ENCODE measurements around the gene CLASP2. TPM values are rescaled to one million over a fixed set of nuclear protein-coding genes. Genes with fewer than 3 reads are reported as not detected.
"Not testable (repeated sequence)": the region's sequence is repeated elsewhere in the genome, so short reads cannot be mapped to it uniquely, and the experiment has no call there.

CLASP2 gene
- total RNA-seq, 3 donors from 2014 or later, result 38.2 to 51.5 (median 47.9) TPM

DNA sequence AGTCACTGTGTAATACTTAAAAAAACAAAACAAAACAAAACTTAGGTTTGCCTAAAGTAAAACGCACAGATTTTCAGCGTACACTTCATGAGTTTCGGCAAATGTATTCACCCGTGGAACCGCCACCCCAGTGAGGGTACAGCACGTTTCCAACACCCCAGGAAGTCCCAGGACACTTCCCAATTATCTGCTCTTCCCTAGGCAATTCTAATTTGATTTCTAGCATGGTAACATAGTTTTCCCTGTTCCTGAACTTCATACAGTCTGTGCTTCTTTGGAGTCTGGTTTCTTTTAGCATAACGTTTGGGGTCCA is 497 bp upstream of the CLASP2 start:
- no peaks in the 10 kb centered on the region for H3K9me3 Mint-ChIP-seq
- ATAC-seq (no peak), DNase-seq (no peak)
- H3K4me3 Mint-ChIP-seq, result peak overlapping the region; percentile 95
- H3K4me1 Mint-ChIP-seq (ENCODE audit: low read depth), result peaks cover 15% of the 10 kb centered on the region
- H3K36me3 Mint-ChIP-seq (ENCODE audit: insufficient read depth), result no peaks in the 10 kb centered on the region
- no peaks in the 10 kb centered on the region for H3K27me3 Mint-ChIP-seq (ENCODE audit: low read depth)

DNA sequence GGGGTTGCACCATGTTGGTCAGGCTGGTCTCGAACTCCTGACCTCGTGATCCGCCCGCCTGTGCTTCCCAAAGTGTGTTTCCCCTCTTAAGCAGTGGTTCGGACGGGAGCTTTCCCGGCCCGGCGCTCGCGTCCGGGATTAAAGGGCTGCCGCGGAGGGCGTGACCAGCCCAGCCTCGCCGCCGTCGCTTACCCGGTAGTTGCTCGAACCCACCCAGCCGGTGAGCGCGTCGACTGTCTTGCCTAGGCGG is 513 bp downstream of the CLASP2 start:
- Mint-ChIP-seq H3K36me3 (ENCODE audit: insufficient read depth) (no peaks in the 10 kb centered on the region), H3K27me3 (ENCODE audit: low read depth) (no peaks in the 10 kb centered on the region), H3K9me3 (no peaks in the 10 kb centered on the region), H3K4me1 (ENCODE audit: low read depth) (peaks cover 15% of the 10 kb centered on the region), H3K4me3 (peak overlapping the region; percentile 95)
- peak; percentile 39 for DNase-seq
- peak; percentile 73 to 75 for ATAC-seq

DNA sequence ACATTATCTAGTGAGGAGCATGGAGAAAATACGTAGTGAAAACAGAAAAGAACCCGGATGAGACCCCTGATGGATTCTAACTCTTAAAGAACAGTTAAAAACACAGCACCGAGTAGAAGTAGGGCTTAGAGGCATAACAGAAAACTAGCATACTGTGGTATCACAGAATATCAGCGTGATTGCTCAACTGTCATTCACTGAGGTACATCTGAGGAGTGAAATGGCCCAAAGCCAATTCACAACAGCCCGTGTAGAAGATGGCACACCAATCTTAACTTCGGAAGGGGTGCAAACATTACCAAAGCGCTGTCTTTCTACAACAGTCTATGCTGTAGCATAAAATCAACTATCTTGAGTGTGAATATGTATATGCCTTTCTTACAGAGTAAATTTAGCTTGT is 1.8 kb downstream of the CLASP2 start:
- no peaks in the 10 kb centered on the region for H3K9me3 Mint-ChIP-seq
- peak overlapping the region; percentile 95 for H3K4me3 Mint-ChIP-seq
- ATAC-seq (no peak), DNase-seq (no peak)
- H3K36me3 Mint-ChIP-seq (ENCODE audit: insufficient read depth), result peaks cover 4% of the 10 kb centered on the region
- no peaks in the 10 kb centered on the region for H3K27me3 Mint-ChIP-seq (ENCODE audit: low read depth)
- peaks cover 18% of the 10 kb centered on the region for H3K4me1 Mint-ChIP-seq (ENCODE audit: low read depth)

DNA sequence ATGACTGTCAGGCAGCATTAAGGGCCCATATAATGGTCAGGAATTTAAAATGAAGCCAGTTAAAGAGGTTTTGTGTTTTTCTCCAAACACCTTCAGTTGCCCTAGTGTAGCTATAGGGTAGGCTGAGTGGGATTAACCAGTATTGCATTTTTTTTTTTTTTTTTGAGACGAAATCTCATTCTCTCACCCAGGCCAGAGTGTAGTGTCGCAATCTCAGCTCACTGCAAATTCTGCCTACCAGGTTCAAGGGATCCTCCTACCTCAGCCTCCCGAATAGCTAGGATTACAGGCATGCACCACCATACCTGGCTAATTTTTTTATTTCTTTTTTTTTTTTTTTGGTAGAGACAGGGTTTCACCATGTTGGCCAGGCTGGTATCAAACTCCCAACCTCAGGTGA is 7.0 kb downstream of the CLASP2 start:
- Mint-ChIP-seq H3K36me3 (ENCODE audit: insufficient read depth) (peaks cover 8% of the 10 kb centered on the region), H3K4me1 (ENCODE audit: low read depth) (peaks cover 13% of the 10 kb centered on the region)

DNA sequence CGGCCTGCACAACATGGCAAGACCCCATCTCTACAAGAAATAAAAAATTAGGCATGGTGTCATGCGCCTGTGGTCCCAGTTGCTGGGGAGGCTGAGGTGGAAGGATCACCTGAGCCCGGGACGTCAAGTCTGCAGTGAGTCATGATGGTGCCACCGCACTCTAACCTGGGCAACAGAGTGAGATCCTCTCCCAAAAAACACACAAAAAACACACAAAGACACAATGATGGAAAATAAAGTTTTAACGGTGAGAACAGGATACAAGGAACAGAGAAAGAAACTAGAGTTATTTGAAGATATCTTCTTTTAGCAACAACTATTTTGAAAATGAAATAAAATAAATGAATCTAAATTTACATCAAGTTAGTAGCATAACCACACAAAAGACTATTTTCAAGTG is 12.0 kb downstream of the CLASP2 start:
- Mint-ChIP-seq H3K27me3 (ENCODE audit: low read depth) (no peaks in the 10 kb centered on the region), H3K9me3 (peaks cover 32% of the 10 kb centered on the region), H3K36me3 (ENCODE audit: insufficient read depth) (peaks cover 23% of the 10 kb centered on the region), H3K4me3 (no peak overlapping the region), H3K4me1 (ENCODE audit: low read depth) (peaks cover 18% of the 10 kb centered on the region)
- ATAC-seq, result no peak
- no peak for DNase-seq

More for the DNA sequence above, 7.0 kb downstream of the CLASP2 start:
- H3K4me3 Mint-ChIP-seq, result no peak overlapping the region
- H3K27me3 Mint-ChIP-seq (ENCODE audit: low read depth), result no peaks in the 10 kb centered on the region
- H3K9me3 Mint-ChIP-seq, result no peaks in the 10 kb centered on the region
- no peak for DNase-seq
- ATAC-seq, result no peak

DNA sequence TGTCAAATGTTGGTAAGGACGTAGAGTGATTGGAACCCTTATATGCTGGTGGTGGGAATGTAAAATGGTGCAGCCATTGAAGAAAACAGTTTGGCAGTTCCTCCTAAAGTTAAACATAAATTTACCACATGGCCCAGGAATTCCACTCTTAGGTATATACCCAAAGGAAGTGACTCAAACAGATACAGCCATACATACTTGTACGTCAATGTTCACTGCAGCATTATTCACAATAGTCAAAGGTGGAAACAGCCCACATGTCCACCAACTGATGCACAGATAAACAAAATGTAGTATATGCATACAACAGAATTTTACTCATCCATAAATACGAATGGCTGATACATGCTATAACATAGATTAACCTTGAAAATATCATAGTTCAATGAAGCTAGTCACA is 13.2 kb downstream of the CLASP2 start:
- H3K36me3 Mint-ChIP-seq (ENCODE audit: insufficient read depth), result peaks cover 26% of the 10 kb centered on the region
- peaks cover 18% of the 10 kb centered on the region for H3K4me1 Mint-ChIP-seq (ENCODE audit: low read depth)
- no peak for DNase-seq
- ATAC-seq, result no peak
- no peak overlapping the region for H3K4me3 Mint-ChIP-seq
- H3K9me3 Mint-ChIP-seq, result peaks cover 32% of the 10 kb centered on the region
- H3K27me3 Mint-ChIP-seq (ENCODE audit: low read depth), result no peaks in the 10 kb centered on the region

DNA sequence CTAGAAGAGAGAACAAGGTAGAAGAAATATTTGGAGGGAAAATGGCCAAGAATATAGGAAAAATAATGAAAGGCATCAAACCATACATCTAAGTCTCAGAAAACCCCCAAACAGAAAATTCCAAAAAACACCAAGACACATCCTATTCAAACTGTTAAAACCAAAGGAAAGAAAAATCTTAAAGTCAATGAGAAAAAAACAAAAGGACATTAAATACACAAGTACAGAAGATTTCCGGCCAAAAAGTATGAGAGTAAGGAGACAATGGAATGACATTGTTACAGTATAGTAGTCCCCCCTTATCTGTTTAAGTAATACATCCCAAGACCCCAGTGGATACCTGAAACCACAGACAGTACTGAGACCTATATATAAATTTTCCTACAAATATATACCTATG is 18.8 kb downstream of the CLASP2 start:
- no peak for DNase-seq
- Mint-ChIP-seq H3K9me3 (peaks cover 36% of the 10 kb centered on the region), H3K36me3 (ENCODE audit: insufficient read depth) (peaks cover 31% of the 10 kb centered on the region), H3K4me1 (ENCODE audit: low read depth) (peaks cover 26% of the 10 kb centered on the region), H3K4me3 (no peak overlapping the region), H3K27me3 (ENCODE audit: low read depth) (no peaks in the 10 kb centered on the region)
- no peak for ATAC-seq

DNA sequence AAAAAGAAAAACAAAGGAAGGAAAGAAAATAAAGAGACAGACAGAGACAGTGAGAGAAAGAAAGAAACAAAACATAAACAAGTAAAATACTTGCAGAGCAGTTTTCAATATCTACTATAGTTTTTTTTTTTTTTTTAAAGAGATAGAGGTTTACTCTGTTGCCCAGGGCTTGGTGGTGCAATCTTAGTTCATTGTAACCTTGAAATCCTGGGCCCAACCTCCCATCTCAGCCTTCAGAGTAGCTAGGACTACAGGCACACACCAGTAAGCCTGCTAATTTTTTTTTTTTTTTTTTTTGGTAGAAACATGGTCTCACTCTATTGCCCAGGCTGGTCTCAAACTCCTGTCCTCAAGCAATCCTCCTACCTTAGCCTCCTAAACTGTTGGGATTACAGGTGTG is 23.1 kb downstream of the CLASP2 start:
- Mint-ChIP-seq H3K4me1 (ENCODE audit: low read depth) (peaks cover 19% of the 10 kb centered on the region), H3K9me3 (peaks cover 9% of the 10 kb centered on the region), H3K27me3 (ENCODE audit: low read depth) (no peaks in the 10 kb centered on the region), H3K36me3 (ENCODE audit: insufficient read depth) (peaks cover 24% of the 10 kb centered on the region), H3K4me3 (no peak overlapping the region)
- ATAC-seq (no peak), DNase-seq (no peak)

DNA sequence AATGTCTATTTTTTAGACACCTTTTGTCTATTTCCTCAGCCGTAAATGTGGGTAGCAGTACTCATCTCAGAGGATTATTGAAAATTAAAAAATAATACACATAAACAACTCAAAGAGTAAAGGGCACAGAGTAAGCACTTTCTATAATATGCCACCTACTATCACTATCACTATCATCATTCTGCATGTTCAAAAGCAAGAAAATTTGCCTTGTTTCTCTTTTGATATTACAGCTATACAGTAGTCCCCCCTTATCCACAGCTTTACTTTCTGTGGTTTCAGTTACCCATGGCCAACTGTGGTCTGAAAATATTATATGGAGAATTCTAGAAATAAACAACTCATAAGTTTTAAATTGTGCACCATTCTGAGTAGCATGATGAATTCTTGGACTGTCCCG is 27.7 kb downstream of the CLASP2 start:
- no peak for DNase-seq
- peaks cover 11% of the 10 kb centered on the region for H3K36me3 Mint-ChIP-seq (ENCODE audit: insufficient read depth)
- no peak for ATAC-seq
- H3K27me3 Mint-ChIP-seq (ENCODE audit: low read depth), result no peaks in the 10 kb centered on the region
- H3K4me3 Mint-ChIP-seq, result no peak overlapping the region
- peaks cover 2% of the 10 kb centered on the region for H3K4me1 Mint-ChIP-seq (ENCODE audit: low read depth)
- no peaks in the 10 kb centered on the region for H3K9me3 Mint-ChIP-seq

DNA sequence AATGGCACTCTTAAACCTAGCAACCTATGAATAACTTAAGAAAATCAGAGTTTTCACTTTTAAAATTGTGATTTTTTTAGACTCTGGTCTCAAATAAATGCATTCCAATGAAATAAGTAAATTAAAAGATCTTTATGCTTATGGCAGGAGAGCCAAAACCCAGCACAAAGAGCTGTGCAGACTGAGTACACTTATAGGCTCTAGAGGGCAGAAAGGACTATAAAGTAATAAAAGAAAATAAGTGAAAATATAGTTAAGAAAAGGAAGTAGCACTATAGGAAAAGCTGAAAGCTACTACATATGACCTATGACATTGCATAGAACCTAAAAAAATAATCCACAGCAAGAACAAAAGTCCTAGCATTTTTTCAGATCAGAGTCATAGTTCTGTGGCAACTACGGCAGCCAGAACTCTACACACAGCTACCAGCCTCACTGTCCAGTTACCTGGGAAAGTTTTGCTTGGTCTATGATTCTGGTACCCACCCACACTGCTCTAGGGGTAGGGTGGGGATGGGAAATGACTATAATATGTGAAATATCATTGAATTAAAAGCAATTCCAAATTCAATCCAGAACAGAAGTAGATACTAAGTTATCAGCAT is 30.5 kb downstream of the CLASP2 start:
- no peak for ATAC-seq
- no peaks in the 10 kb centered on the region for H3K27me3 Mint-ChIP-seq (ENCODE audit: low read depth)
- no peaks in the 10 kb centered on the region for H3K9me3 Mint-ChIP-seq
- DNase-seq, result no peak
- peaks cover 8% of the 10 kb centered on the region for H3K36me3 Mint-ChIP-seq (ENCODE audit: insufficient read depth)
- no peak overlapping the region for H3K4me3 Mint-ChIP-seq
- H3K4me1 Mint-ChIP-seq (ENCODE audit: low read depth), result no peaks in the 10 kb centered on the region

DNA sequence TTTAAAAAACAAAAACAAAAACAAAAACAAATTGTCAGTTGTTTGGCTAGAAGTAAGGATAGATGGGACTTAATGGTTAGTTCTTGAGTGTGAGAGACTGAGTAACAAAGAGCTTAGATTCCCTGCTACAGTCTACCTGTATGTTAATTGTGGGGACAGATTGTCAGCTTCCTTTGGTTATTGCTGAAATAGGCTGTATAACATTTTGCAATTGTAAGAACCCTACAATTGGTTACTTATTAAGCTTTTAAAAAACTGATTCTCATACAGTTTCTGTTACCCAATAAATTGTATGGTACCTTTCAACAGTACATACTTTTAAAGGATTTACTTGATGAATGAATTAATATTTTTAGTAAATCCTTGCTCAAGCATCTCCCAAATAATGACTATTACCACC is 35.3 kb downstream of the CLASP2 start:
- H3K27me3 Mint-ChIP-seq (ENCODE audit: low read depth), result no peaks in the 10 kb centered on the region
- DNase-seq (no peak), ATAC-seq (no peak)
- no peak overlapping the region for H3K4me3 Mint-ChIP-seq
- no peaks in the 10 kb centered on the region for H3K4me1 Mint-ChIP-seq (ENCODE audit: low read depth)
- H3K36me3 Mint-ChIP-seq (ENCODE audit: insufficient read depth), result peaks cover 40% of the 10 kb centered on the region
- peaks cover 15% of the 10 kb centered on the region for H3K9me3 Mint-ChIP-seq

DNA sequence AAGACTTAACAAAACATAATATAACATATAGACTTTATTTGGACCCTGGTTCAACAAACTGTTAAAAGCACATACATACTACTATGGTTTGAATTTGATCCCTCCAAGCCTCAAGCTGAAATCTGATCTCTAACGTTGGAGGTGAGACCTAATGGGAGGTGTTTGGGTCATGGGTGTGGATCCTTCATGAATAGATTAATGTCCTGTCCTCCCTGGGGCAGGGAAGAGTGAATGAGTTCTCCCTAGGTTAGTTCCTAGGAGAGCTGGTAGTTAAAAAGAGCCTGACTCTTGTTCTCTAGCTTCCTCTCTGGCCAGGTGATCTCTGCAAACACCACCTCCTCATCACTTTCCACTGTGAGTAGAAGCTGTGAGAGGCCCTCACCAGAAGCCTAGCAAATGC is 36.4 kb downstream of the CLASP2 start:
- H3K36me3 Mint-ChIP-seq (ENCODE audit: insufficient read depth), result peaks cover 43% of the 10 kb centered on the region
- ATAC-seq, result no peak
- no peaks in the 10 kb centered on the region for H3K27me3 Mint-ChIP-seq (ENCODE audit: low read depth)

DNA sequence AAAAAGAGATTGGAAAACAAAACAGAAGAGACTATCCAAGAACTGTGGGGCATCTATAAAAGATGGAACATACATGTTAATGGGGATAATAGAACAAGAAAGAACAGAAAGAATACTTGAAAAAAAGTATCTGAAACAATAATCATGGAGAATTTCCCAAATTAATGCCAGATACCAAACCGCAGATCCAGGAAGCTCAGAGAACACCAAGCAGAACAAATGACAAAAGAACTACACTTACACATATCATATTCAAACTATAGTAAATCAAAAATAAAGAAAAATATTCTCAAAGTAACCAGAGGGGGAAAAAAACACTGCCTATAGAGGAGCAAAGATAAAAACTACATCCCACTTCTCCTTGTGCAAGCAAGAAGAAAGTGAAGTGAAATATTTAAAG is 40.0 kb downstream of the CLASP2 start:
- ATAC-seq (no peak), DNase-seq (no peak)
- no peak overlapping the region for H3K4me3 Mint-ChIP-seq
- peaks cover 16% of the 10 kb centered on the region for H3K9me3 Mint-ChIP-seq
- H3K4me1 Mint-ChIP-seq (ENCODE audit: low read depth), result peaks cover 1% of the 10 kb centered on the region
- no peaks in the 10 kb centered on the region for H3K27me3 Mint-ChIP-seq (ENCODE audit: low read depth)
- H3K36me3 Mint-ChIP-seq (ENCODE audit: insufficient read depth), result peaks cover 44% of the 10 kb centered on the region

More for the DNA sequence above, 36.4 kb downstream of the CLASP2 start:
- Mint-ChIP-seq H3K9me3 (peaks cover 16% of the 10 kb centered on the region), H3K4me3 (no peak overlapping the region), H3K4me1 (ENCODE audit: low read depth) (no peaks in the 10 kb centered on the region)
- no peak for DNase-seq

DNA sequence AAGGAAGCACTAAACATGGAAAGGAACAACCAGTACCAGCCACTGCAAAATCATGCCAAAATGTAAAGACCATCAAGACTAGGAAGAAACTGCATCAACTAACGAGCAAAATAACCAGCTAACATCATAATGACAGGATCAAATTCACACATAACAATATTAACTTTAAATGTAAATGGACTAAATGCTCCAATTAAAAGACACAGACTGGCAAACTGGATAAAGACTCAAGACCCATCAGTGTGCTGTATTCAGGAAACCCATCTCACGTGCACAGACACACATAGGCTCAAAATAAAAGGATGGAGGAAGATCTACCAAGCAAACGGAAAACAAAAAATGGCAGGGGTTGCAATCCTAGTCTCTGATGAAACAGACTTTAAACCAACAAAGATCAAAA is 44.6 kb downstream of the CLASP2 start:
- not testable (repeated sequence) for DNase-seq; H3K9me3 Mint-ChIP-seq; H3K27me3 Mint-ChIP-seq (ENCODE audit: low read depth); ATAC-seq; H3K4me1 Mint-ChIP-seq (ENCODE audit: low read depth); H3K4me3 Mint-ChIP-seq
- H3K36me3 Mint-ChIP-seq (ENCODE audit: insufficient read depth), result peaks cover 38% of the 10 kb centered on the region

DNA sequence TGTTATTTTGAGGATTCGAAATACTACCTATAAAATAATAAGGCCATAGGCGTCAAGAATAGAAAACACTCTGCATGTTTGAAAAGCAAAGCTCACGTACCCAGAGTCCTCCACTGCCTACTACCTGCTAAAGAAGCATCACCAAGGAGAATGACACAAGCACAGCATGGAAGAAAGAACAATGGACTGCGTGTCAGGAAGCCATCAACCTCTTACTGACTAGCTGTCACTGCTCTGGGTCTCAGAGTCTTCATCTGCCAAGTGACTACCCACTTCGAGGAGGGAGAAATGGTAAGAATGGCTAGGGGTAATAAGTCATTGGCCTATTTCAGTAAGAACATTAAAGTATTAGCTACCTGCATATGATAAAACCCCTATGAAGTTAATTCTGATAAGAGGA is 49.4 kb downstream of the CLASP2 start:
- peaks cover 4% of the 10 kb centered on the region for H3K4me1 Mint-ChIP-seq (ENCODE audit: low read depth)
- ATAC-seq, result no peak
- H3K36me3 Mint-ChIP-seq (ENCODE audit: insufficient read depth), result peaks cover 30% of the 10 kb centered on the region

DNA sequence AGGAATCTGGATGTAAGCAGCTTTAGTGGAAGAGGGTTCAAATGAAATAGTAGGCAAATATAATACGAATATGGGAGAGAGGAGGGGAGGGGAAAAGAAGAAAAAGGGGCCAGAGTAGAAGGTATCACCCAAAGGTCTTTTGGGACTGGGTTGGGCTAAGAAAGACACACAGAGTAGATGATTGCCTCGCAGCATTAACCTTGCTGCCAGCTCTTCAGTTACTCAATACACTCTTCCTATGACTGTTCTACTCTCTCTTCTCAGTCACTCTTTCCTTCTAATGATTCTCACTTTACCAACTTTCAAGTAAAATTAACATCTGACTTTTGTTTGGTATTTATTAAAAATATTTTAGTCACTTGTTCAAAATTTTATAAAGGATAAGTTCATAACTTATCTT is 52.8 kb downstream of the CLASP2 start:
- DNase-seq, result no peak
- Mint-ChIP-seq H3K36me3 (ENCODE audit: insufficient read depth) (peaks cover 24% of the 10 kb centered on the region), H3K27me3 (ENCODE audit: low read depth) (no peaks in the 10 kb centered on the region), H3K4me3 (no peak overlapping the region), H3K4me1 (ENCODE audit: low read depth) (peaks cover 14% of the 10 kb centered on the region), H3K9me3 (no peaks in the 10 kb centered on the region)
- ATAC-seq, result no peak

More for the DNA sequence above, 49.4 kb downstream of the CLASP2 start:
- Mint-ChIP-seq H3K4me3 (no peak overlapping the region), H3K27me3 (ENCODE audit: low read depth) (no peaks in the 10 kb centered on the region), H3K9me3 (no peaks in the 10 kb centered on the region)
- no peak for DNase-seq
